D341Med (cell line): ENCODE data around the gene TMEM176A.

ENCODE experiments used
- DNase-seq: peaks from one replicate; pipeline ENCODE4 v3.0.0; 2012; ENCODE audit warnings: low spot score

Gene TMEM176A

DNA sequence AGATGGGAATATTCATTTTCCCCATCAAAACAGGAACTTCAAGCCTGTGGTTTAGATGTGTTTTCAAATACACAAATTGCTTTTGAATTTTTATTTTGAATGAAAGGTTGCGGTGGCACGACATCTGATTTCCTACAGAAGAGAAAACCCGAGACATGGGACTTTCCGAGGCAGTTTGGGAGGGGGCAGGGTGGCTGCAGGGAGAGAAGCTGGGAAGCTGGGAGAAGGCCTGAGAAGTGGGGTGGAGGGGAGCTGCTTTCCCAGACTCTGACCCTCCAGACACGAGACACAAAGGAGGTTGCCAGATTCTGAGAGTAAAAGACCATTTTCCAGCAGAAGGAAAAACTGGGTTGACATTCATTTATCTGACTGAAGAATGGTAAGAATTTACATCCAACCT lies 19.6 kb downstream of the TMEM176A start:
- no peak for DNase-seq

- DNase-seq: no peak
Observed at GRCh38 chr7:150820578-150821198, 20.1 kb downstream of the TMEM176A start.

DNA sequence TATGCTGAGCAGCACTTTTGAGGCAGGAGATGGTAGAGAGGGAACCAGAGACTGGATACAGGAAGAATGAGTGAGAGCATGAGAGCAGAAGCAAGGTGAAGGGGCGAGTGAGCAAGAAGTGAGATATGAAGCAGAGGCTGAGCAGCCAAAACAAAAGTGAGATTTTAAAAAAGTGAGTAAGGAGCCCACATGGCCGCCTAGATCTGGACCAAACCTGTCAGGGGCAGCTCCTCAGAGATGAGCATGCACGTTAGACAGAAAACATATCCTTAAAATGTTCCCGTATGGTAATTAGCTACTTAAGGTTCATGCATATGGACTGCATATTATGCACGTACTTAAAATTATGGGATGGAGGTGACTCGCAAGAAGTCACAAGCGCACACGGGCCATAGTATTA lies 22.5 kb downstream of the TMEM176A start:
- no peak for DNase-seq

- DNase-seq: no peak
Observed at GRCh38 chr7:150823484-150824126, 23.0 kb downstream of the TMEM176A start.

DNA sequence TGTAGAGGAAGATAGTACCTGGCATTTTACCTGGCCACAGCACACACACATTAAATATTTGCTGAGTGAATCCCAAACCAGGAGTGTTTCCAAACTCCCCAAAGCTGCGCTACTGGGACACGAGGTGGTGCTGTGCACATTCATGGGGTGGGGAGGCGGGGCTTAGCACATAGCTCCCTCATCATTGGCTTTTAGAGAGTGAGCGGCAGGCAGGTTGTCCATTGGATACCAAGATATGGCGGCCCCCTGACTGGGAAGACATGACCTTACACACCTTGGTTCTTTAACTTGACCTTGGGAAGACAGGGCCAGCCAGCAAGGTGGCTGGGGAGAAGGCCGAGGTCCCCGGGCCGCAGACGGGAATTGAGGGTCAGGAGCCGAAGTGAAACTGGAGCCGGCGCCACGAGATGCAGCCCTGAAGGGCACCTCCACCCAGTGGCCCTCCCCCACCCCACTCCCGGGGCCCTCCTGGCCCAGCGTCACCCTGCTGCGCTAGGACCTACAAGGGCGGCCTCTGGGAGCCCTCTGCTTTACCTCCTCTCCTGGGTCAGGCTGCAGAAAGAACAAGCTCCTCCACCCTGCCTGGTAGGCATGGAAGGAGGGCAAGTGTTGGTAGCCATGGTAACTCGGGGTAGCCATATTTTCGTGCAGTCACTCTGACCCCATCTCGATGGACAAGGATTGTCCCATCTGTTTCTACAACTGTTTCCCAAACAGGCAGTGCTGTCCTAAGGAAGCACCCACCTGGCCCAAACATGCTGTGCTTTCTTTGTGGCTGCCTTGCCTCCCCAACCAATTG lies 24.0 kb downstream of the TMEM176A start:
- no peak for DNase-seq

DNA sequence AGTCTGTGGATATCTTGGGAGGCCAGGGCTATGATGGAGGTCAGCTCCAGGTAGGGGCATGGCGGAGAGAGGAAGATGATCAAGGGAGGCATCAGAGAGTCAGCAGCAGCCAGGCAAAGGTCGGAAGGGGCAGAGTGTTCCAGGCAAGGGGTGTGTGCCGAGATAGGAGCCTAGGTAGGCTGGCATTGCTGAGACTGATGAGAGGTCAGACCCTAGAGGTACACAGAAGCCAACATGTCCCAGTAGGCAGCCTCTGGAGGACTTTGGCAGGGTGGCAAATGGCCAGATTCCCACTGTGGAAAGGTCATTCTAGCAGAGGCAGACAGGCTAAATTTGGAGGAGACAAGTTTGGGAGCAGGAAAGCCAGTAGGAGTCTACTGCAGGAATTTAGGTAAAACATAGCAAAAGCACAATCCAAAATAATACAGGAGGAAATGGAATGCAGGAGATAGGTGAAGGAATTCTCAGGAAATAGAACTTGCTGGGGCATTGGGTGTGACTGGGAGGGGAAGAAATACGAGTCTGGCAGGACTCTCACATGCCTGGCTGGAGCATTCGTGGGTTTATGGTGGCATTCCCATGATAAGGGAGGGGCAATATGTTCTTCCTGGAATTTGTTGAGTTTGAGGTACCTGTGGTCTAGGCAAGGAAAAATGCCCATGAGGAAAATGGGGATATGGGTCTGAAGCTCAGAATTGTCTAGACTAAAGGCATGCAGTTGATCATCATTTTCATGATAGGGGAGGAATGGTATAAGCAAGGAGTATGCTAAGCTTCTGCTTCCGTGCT lies 25.7 kb downstream of the TMEM176A start:
- no peak for DNase-seq

DNA sequence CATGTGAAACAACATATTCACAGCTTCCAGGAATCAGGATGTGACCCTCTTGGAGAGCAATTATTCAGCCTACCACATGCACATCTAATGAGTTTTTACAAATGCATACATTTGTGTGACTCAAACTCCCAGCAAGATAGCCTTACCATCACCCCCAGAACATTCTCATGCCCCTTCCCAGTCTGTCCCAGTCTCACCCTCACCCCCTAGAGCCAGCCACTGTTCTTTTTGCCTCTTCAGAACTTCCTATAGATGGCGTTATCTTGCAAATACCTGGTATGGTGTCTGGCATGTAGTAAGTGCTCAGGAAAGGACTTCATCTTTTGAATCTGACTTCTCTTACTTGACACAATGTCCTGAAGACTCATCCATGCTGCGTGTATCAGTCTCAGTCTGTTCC lies 27.8 kb downstream of the TMEM176A start:
- DNase-seq: no peak

DNA sequence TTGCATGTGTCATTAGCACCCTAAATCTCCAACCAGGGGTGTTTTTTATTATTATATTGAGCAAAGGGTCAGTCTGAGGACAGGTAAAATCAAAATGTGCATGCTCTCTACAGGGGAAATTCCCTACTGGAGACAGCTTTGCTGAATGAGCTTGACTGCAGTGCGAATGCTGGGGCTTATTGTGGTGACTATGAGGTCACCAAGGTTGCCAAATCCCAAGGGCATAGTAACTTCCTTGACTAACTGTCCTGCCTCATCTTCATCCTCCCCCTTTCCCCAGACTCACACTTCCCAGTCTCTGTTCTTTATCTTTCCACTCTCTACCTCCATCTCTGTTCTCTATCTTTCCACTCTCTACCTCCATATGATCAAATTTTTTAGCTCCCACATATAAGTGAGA lies 28.9 kb downstream of the TMEM176A start:
- DNase-seq: no peak

DNA sequence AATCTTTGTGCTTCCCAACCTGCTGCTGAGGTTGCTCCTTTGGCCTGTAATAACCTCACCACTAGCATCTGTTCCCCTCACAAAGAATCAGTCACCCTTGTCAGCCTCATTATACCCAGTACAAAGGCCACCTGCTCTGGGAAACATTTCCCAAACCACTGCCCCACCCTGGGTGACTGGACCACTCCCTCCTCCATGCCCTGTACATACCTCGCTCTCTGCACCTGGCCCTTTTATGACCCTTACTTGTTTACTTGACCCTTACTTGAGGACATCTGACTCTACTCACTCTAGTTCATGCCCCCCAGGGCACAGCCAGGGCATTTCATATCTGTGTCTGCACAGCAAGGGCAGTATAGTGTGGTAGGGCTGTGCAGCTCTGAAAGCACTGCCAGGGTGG lies 30.4 kb downstream of the TMEM176A start:
- DNase-seq: no peak

DNA sequence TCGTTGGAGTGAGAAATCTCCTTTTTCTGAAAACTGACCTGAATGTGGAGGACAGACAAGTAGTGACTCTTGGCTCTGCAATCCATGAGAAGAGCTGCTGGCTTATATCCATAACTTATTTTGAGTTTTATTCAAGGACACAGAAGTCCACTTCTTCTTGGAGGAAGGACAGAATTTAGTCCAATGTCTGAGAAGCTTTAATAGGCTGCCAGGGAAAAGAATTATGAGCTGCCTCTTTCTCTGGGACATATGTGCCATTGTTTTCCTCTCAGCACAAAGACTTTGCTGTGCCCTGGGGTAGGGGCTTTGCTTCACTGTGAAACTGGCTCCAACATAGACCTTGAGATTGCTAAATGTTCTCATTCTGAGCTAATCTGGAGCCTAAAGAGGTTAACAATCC lies 31.3 kb downstream of the TMEM176A start:
- DNase-seq: no peak

DNA sequence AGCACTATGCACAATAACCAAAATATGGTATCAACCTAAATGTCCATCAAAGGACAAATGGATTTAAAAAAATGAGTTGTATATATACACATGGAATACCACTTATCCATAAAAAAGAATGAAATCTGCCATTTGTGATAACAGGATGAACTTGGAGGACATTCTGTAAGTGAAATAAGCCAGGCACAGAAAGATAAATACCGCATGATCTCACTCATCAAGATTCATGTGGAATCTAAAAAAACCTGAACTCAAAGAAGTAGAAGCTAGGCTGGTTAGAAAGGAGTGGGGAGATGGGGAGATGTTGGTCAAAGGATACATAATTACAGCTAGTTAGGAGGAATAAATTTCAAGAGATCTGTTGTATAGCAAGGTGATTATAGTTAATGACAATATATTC lies 34.5 kb downstream of the TMEM176A start:
- DNase-seq: no peak

DNA sequence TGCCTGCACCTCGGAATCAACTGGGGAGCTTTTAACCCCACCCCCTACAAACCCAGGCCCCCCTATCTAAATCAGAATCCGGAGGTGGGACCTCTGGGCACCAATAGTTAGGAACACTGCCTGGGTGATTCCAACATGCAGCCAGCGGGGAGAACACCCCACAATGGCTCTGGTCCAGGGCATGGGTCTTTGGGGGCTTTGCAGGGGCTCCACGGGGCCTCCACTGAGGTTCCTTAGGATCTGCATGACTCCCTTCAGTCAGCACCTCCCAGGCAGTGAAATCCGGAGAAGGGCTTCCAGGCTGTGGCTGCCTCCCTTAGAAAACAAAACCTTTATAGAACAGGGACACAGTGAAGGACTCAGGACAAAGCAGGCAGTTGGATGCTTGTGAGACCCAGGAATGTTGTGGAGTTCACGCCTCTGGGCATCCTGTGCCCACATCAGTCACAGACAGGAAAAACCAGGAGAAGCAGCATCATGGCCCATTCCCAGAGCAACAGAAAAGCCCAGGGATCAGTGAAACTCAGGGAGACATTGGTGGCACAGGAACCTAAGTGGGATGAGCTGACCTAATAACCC lies 35.2 kb downstream of the TMEM176A start:
- no peak for DNase-seq

GRCh38 chr7:150838965-150839650 lies 38.5 kb downstream of the TMEM176A start:
- DNase-seq: no peak

GRCh38 chr7:150842018-150842417 lies 41.4 kb downstream of the TMEM176A start:
- no peak for DNase-seq

GRCh38 chr7:150842716-150843115 lies 42.1 kb downstream of the TMEM176A start:
- DNase-seq: no peak

DNA sequence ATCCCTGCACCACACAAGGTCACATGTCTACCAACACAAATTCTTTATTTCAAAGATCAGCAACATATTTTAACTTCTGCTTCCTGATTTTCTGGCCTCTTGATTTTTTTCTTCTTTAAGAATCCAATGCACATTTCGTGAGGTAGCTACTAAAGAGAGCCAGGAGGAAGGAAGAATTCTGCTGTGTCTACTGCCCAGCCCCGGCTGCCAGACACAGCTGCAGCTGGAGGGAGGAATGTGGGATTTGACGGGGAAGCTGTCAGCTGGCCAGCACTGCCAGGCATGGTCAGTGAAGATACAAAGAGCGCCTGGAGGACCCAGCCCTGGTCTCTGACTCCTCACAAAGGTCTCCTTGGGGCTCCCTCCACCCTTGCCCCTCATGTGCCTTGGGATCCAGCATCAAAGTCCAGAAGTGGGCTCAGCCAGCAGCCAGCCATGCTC lies 44.9 kb downstream of the TMEM176A start:
- no peak for DNase-seq

DNA sequence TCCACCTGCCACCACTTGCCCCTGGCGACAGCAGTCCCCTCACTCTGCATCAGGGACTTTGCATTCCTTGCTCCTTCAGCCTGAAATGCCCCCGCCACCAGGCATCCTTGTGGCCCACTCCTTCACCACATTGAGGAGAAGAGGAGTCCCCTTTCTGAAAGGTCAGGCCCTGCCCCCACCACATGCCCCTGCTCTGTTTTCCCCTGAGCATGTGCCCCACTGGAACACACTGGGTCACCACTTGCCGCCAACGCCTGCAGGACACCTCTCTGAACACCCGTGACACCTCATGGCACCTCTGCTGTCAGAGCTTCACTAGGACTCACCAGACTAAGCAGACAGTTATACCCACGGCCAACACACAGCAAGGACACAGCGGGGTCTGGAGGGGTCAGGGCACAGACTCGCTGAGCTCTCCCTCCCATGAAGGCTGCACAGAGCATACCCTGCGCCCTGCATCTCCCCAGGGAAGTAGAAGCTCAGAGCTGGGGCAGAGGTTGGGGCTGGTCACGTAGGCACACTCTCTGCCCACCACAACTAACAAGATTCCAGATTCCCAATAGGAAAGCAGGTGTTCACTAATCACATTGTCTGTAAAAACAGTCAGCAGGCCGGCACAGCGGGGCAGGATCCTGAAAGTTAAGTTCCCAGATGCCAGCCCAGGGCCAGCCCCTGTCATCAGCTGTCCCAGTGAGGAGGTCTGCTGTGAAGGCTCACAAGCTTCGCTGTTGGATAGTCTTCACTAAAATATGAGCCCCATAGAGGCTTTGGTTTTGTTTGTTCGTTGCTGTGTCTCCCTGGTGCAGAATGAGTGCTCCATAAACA lies 45.9 kb downstream of the TMEM176A start:
- DNase-seq: no peak

- no peak for DNase-seq
Observed at GRCh38 chr7:150847536-150847935, 47.0 kb downstream of the TMEM176A start.

DNA sequence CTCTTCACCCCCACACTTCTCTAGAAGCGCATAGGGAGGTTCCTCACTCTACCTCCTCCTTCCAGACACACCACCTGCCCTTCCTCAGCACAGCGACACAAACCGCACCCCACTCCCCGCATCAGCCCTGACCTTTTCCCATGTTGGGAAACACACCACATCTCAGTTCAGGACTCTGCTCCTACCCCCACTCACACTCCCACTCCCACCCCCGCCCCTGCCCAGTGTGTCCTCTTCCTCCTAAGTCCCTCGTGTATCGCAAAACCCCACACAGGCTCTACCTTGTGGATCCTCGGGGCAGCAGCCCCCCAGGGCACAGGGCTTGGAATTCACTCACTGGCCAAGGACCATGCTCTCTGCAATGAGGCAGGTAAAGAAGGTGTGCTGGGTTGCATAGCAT lies 47.5 kb downstream of the TMEM176A start:
- DNase-seq: no peak

DNA sequence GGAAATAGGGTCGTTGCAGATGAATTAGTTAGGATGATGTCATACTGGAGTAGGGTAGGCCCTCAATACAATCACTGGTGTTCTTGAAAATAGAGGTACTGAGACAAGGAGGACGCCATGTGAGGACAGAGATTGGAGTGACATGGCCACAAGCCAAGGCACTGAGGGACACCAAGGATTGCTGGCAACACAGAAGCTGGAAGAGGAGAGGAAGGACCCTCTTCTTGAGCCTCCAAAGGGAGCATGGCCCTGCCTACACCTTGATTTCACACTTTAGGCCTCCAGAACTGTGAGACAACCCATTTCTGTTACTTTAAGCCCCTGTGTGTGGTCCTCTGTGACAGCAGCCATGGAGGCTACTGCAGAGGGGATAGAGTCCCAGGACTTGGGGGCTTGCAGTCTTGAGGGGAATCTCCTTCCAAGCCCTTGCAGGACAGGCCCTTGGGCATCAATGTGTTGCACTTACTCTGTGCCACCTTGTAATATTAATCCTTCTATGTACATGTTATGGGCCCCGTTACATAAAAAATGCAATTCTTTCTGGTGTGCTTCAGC lies 48.1 kb downstream of the TMEM176A start:
- DNase-seq: peak; percentile 7
